NT2/D1 (cell line): ENCODE results near the gene IGF1R.

Source experiments
- DNase-seq: peaks from one replicate; pipeline ENCODE4 v3.0.0-alpha.2; 2011; ENCODE audit warnings: low read depth, low spot score
- H3K27me3 ChIP-seq: 2 replicates; pipeline ENCODE4 v1.6.0; 2011; ENCODE audit warnings: mild to moderate bottlenecking; ENCODE audit not compliant: insufficient read length, insufficient read depth
- H3K36me3 ChIP-seq: 2 replicates; pipeline ENCODE4 v1.6.1; 2011; ENCODE audit warnings: mild to moderate bottlenecking, low read length, mixed read lengths; ENCODE audit not compliant: insufficient read depth, insufficient read length
- H3K4me1 ChIP-seq: 2 replicates; pipeline ENCODE4 v1.5.1; 2011; ENCODE audit not compliant: insufficient read depth, insufficient read length
- H3K4me3 ChIP-seq: 2 replicates; pipeline ENCODE4 v1.5.1; 2011; ENCODE audit warnings: low read depth; ENCODE audit not compliant: insufficient read length
- H3K9ac ChIP-seq: 2 replicates; pipeline ENCODE4 v1.6.0; 2011; ENCODE audit warnings: low read depth; ENCODE audit not compliant: insufficient read length
- H3K9me3 ChIP-seq: 2 replicates; pipeline ENCODE4 v1.5.1; 2011; ENCODE audit warnings: mild to moderate bottlenecking, low read length; ENCODE audit not compliant: insufficient read depth
- SUZ12 ChIP-seq: IDR thresholded peaks from 2 replicates; pipeline ENCODE4 v1.6.1; 2011; ENCODE audit not compliant: insufficient read length, insufficient read depth; ENCODE audit errors: extremely low read depth
- YY1 ChIP-seq: IDR thresholded peaks from 2 replicates; pipeline ENCODE4 v1.6.1; 2011; ENCODE audit not compliant: insufficient read length, insufficient read depth
- ZNF274 ChIP-seq: IDR thresholded peaks from 2 replicates; pipeline ENCODE4 v1.6.1; 2011; ENCODE audit warnings: mild to moderate bottlenecking, low read depth, low read length

IGF1R gene

DNA sequence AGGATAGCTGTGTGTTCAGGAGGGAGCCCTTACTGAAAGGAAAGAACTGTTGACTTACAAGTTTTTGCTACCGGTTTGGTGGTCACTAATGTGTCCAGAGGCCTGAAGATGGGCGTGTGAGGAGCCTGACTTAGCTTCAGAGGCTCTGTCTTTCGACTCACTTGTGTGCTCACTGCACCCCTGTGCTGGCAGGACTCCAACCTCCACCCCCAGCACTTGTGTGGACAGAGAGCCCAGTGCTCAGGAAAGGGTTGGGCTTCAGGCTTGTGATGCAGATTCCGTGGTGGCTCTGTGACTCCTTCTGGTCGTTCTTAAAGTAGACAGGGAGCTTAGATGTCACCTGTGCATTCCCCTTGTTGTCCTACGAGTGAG, 258.4 kb downstream of the IGF1R start:
- no peak overlapping the region for H3K9ac ChIP-seq
- H3K4me1 ChIP-seq: peaks cover 14% of the 10 kb centered on the region
- peaks cover 46% of the 10 kb centered on the region for H3K36me3 ChIP-seq
- no peak overlapping the region for H3K4me3 ChIP-seq
- H3K9me3 ChIP-seq: no peaks in the 10 kb centered on the region
- TF ChIP-seq YY1 (no peak), SUZ12 (no peak), ZNF274 (no peak)
- DNase-seq: no peak
- no peaks in the 10 kb centered on the region for H3K27me3 ChIP-seq

DNA sequence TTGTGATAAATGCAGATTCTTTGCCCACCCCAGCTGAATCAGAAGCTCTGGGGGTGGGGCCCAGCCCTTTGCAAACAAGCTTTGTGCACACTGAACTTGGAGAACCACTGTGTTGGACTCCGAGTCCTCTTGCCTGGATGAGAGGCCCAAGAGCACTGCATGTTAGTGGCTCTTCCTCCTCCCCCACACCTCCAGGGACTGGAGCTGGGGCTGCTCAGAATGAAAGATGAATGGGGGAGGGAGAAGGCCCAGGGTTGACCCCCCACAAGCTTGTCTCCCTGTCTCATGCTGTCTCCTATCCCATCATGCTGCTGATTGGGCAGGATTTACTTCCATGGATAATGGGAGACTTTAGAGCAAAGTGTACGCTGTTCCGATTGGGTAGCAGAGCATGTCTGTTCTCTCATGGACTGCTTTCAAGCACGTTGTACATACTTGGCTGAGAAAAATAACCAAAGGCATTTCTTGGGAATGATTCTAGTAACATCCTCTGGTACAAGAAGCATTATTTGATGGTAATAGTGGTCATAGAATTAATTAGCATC, 259.7 kb downstream of the IGF1R start:
- no peaks in the 10 kb centered on the region for H3K27me3 ChIP-seq
- no peak for DNase-seq
- no peak overlapping the region for H3K9ac ChIP-seq
- peaks cover 59% of the 10 kb centered on the region for H3K36me3 ChIP-seq
- no peak for TF ChIP-seq SUZ12
- no peak for TF ChIP-seq YY1
- no peak overlapping the region for H3K4me3 ChIP-seq
- peaks cover 14% of the 10 kb centered on the region for H3K4me1 ChIP-seq
- no peaks in the 10 kb centered on the region for H3K9me3 ChIP-seq

DNA sequence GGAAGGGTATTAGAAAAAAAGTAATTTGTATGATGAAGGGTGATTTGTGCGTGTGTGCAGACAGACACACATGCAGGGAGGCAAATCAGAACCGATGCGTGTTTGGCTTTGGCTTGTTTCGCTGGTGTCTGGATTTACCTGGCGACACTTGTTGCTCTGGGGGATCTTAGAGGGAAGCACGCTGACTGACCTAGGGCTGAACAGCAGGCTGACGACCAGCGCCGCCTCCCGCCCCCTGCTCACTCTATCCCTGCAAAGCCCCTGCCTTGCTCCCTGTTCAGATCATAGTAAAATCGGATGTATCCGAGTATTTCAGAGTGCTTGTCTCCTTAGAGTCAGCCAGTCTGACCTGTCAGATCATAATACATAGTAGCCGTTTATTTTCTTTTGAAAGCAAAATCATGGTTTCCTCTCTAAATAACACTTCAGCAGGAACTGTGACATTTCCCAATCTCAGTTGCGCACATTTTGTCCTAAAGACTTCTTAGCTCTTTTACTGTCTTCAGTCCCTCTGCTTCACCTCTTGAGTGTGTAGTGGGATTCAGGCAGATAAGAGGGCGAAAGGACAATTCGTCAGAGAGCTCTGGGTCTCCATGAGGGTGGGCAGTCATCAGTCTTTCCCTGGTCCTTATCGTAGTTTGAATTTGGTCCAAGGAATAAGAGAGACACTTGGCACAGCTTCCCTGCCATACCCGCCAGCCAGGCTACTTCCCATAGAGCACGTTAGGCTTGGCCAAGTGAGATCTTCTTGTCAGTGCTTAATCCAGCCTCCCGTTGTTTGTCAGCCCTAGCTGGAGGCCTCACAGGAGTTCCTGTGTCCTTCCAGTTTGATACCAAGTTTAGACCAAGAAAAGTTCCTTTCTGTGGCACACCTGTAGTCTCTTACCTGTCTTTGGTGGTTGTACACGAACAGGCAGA, 261.9 kb downstream of the IGF1R start:
- Histone ChIP-seq H3K4me1 (peaks cover 14% of the 10 kb centered on the region), H3K9me3 (no peaks in the 10 kb centered on the region), H3K4me3 (no peak overlapping the region), H3K27me3 (no peaks in the 10 kb centered on the region), H3K9ac (no peak overlapping the region), H3K36me3 (peaks cover 81% of the 10 kb centered on the region)
- DNase-seq: no peak
- no peak for TF ChIP-seq SUZ12
- TF ChIP-seq YY1: no peak
- TF ChIP-seq ZNF274: no peak

DNA sequence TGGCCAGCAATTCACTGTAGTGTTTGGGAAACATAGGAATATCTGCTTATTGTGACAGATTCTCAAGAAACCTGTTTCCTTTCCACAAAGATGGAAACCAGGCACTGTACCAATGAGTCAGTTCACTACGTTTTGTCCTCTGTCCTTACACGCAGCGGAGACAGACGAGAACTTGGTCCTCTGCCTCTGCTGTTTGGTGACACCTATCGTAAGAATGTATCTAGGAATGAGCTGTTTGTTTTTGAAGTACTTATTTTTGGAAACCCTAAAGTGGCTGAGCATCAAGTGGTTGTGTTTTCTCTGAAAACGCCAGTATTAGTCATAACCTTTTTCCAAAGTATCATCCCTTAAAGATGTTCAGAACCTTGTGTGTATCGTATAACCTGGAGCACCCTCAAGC, 266.3 kb downstream of the IGF1R start:
- no peaks in the 10 kb centered on the region for H3K9me3 ChIP-seq
- TF ChIP-seq SUZ12: no peak
- TF ChIP-seq YY1: no peak
- no peak for TF ChIP-seq ZNF274
- H3K4me3 ChIP-seq: no peak overlapping the region
- H3K4me1 ChIP-seq: no peaks in the 10 kb centered on the region
- peaks cover 95% of the 10 kb centered on the region for H3K36me3 ChIP-seq
- no peak for DNase-seq
- H3K9ac ChIP-seq: no peak overlapping the region
- H3K27me3 ChIP-seq: no peaks in the 10 kb centered on the region

DNA sequence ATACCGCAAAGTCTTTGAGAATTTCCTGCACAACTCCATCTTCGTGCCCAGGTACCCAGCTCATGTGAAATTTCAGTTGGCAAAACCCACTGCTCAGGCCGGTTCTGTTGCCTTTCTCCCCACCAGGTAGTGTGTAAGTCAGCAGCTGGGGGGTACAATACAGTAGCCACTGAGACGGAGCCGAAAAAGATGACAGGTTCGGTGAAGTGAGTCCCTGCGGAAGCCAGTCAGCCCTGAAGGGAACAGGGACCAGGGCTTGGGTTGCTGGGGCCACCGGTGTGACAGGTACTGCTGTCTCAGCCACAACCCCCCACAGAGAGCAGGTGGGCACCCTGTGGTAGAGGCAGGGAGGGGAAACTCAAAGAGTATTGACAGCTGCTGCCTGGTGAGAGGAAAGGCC, 268.5 kb downstream of the IGF1R start:
- H3K27me3 ChIP-seq: no peaks in the 10 kb centered on the region
- H3K9me3 ChIP-seq: no peaks in the 10 kb centered on the region
- no peak overlapping the region for H3K9ac ChIP-seq
- peaks cover 91% of the 10 kb centered on the region for H3K36me3 ChIP-seq
- TF ChIP-seq ZNF274 (no peak), YY1 (no peak), SUZ12 (no peak)
- no peak overlapping the region for H3K4me3 ChIP-seq
- no peak for DNase-seq
- H3K4me1 ChIP-seq: no peaks in the 10 kb centered on the region

DNA sequence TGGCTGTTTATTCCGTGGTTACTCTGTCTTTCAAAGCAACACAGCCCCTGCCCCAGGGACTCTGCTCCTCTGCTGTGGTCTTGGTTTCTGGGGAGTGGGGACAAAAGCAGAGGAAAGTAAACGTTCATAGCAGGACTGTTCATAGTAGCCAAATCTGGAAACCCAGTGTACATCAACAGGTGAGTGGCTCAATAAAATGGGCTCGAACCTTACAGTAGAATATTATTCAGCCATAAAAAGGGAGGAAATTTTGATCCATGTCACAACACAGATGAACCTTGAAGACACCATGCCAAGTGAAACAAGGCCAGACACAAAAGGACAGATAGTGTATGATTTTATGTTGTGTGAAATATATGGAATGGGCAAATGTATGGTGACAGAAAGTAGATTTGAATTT, 269.1 kb downstream of the IGF1R start:
- no peaks in the 10 kb centered on the region for H3K27me3 ChIP-seq
- H3K9me3 ChIP-seq: no peaks in the 10 kb centered on the region
- no peak for DNase-seq
- no peak overlapping the region for H3K4me3 ChIP-seq
- TF ChIP-seq SUZ12 (no peak), ZNF274 (no peak)
- H3K36me3 ChIP-seq: peaks cover 91% of the 10 kb centered on the region
- H3K9ac ChIP-seq: no peak overlapping the region
- no peaks in the 10 kb centered on the region for H3K4me1 ChIP-seq

DNA sequence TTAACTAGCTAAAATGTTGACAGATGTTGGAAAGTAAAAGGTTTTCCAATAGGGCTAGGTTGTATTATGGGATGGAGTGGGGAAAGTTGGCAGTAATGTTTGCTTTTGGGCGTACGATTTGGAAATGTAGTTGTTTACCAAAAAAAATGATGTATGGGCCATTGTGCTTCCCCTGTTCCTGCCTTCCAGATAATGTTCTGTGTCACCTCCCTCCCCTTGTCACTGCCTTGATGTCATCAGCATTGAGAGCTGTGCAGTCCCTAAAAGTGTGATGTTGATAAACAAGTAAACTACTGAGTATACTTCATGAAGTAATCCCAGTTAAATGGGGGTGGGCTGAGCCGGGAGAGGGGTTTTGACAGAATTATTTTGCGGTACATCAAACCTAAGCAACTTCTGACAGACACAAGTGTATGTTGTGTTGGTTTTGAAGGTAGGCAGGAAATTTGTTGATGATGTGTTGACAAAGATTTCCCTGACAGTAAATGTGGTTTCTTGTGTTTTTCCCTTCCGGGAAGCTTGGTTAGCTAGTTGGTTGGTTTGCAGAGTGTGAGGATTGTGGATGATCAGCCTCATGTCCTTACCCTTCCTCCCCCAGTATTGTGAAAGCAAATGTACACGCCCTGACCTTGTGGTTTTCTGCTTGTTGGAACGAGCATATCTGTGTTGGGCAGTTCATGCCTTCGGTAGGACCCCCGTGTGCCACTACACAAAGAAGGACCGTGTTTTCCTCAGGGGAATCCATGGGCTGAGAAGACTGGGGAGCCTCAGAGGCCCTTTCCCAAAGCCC, 271.9 kb downstream of the IGF1R start:
- Histone ChIP-seq H3K36me3 (peaks cover 91% of the 10 kb centered on the region), H3K4me3 (no peak overlapping the region), H3K4me1 (no peaks in the 10 kb centered on the region), H3K27me3 (no peaks in the 10 kb centered on the region), H3K9me3 (no peaks in the 10 kb centered on the region), H3K9ac (no peak overlapping the region)
- TF ChIP-seq YY1 (no peak), ZNF274 (no peak), SUZ12 (no peak)
- no peak for DNase-seq
